HepG2 (cell line): ENCODE data around the gene LRRC25. TPM values are rescaled to one million over a fixed set of nuclear protein-coding genes. Genes with fewer than 3 reads are reported as not detected.

Source experiments
- ADNP ChIP-seq: sonication (generic); formaldehyde crosslinking; IDR thresholded peaks from 2 replicates; pipeline ENCODE4 v1.4.0; 2020; ENCODE audit warnings: missing genetic modification reagents
- ARNT2 ChIP-seq: sonication (generic); formaldehyde crosslinking; IDR thresholded peaks from 2 replicates; pipeline ENCODE4 v1.8.0; 2022; ENCODE audit warnings: mild to moderate bottlenecking, low read depth, missing genetic modification reagents, moderate library complexity
- CCAR2 ChIP-seq: fragments of 200-400 bp; formaldehyde crosslinking; optimal IDR thresholded peaks from 2 replicates; pipeline ENCODE3; 2018; ENCODE audit warnings: low read depth, mild to moderate bottlenecking, low read length, moderate library complexity
- CEBPG ChIP-seq: IDR thresholded peaks from 2 replicates; pipeline ENCODE4 v1.6.1; 2016
- CHD4 ChIP-seq: fragments of 200-600 bp; sonication (generic); IDR thresholded peaks from 2 replicates; pipeline ENCODE4 v1.7.0; 2017; ENCODE audit warnings: mild to moderate bottlenecking, low read length, borderline replicate concordance
- FOXM1 ChIP-seq: sonication (generic); formaldehyde crosslinking; IDR thresholded peaks from 2 replicates; pipeline ENCODE4 v1.5.0; 2020; ENCODE audit warnings: missing genetic modification reagents
- GATAD1 ChIP-seq: IDR thresholded peaks from 2 replicates; pipeline ENCODE4 v1.6.1; 2016; ENCODE audit warnings: missing genetic modification reagents, missing compliant biosample characterization
- GLI4 ChIP-seq: sonication (generic); formaldehyde crosslinking; IDR thresholded peaks from 2 replicates; pipeline ENCODE4 v1.5.1; 2020; ENCODE audit warnings: missing genetic modification reagents, mild to moderate bottlenecking, moderate library complexity, borderline replicate concordance
- GPBP1L1 ChIP-seq: sonication (generic); formaldehyde crosslinking; IDR thresholded peaks from 2 replicates; pipeline ENCODE4 v1.5.0; 2020; ENCODE audit warnings: mild to moderate bottlenecking, missing genetic modification reagents
- HDAC1 ChIP-seq: sonication (generic); formaldehyde crosslinking; IDR thresholded peaks from 2 replicates; pipeline ENCODE4 v1.5.1; 2020; ENCODE audit warnings: mild to moderate bottlenecking, missing genetic modification reagents
- HIVEP1 ChIP-seq: sonication (generic); formaldehyde crosslinking; IDR thresholded peaks from 2 replicates; pipeline ENCODE4 v1.4.0; 2020; ENCODE audit warnings: mild to moderate bottlenecking, missing genetic modification reagents
- IRF2 ChIP-seq: IDR thresholded peaks from 2 replicates; pipeline ENCODE4 v1.6.1; 2018; ENCODE audit warnings: missing genetic modification reagents, missing compliant biosample characterization
- NR1H2 ChIP-seq: sonication (generic); formaldehyde crosslinking; IDR thresholded peaks from 2 replicates; pipeline ENCODE4 v1.8.1; 2022; ENCODE audit warnings: low read depth, missing genetic modification reagents, borderline replicate concordance
- REXO4 ChIP-seq: sonication (generic); formaldehyde crosslinking; IDR thresholded peaks from 2 replicates; pipeline ENCODE4 v1.8.0; 2022; ENCODE audit warnings: missing genetic modification reagents, mild to moderate bottlenecking, borderline replicate concordance
- SMAD3 ChIP-seq: sonication (generic); formaldehyde crosslinking; IDR thresholded peaks from 2 replicates; pipeline ENCODE4 v1.4.0; 2020; ENCODE audit warnings: missing genetic modification reagents
- TEAD2 ChIP-seq: sonication (generic); formaldehyde crosslinking; IDR thresholded peaks from 2 replicates; pipeline ENCODE4 v1.9.0; 2021; ENCODE audit warnings: missing genetic modification reagents
- TOE1 ChIP-seq: sonication (generic); formaldehyde crosslinking; IDR thresholded peaks from 2 replicates; pipeline ENCODE4 v1.4.0; 2020; ENCODE audit warnings: mild to moderate bottlenecking, missing genetic modification reagents
- ZBTB3 ChIP-seq: sonication (generic); formaldehyde crosslinking; IDR thresholded peaks from 2 replicates; pipeline ENCODE4 v1.4.0; 2020; ENCODE audit warnings: low read depth, mild to moderate bottlenecking, moderate library complexity, missing genetic modification reagents, borderline replicate concordance
- ZNF512B ChIP-seq: sonication (generic); formaldehyde crosslinking; IDR thresholded peaks from 2 replicates; pipeline ENCODE4 v1.5.1; 2020; ENCODE audit warnings: missing genetic modification reagents, mild to moderate bottlenecking, borderline replicate concordance
- ZNF629 ChIP-seq: sonication (generic); formaldehyde crosslinking; conservative IDR thresholded peaks from 2 replicates; pipeline ENCODE4 v1.5.0; 2020; ENCODE audit warnings: missing genetic modification reagents
- ZNF709 ChIP-seq: sonication (generic); formaldehyde crosslinking; IDR thresholded peaks from 2 replicates; pipeline ENCODE4 v1.5.0; 2020; ENCODE audit warnings: mild to moderate bottlenecking, missing genetic modification reagents
- ZNF775 ChIP-seq: sonication (generic); formaldehyde crosslinking; IDR thresholded peaks from 2 replicates; pipeline ENCODE4 v1.4.0; 2020; ENCODE audit warnings: missing genetic modification reagents, mild to moderate bottlenecking, moderate library complexity, borderline replicate concordance
- polyA plus RNA-seq, 8 experiments: library from polyadenylated mRNA; depleted of rRNA in 3 of 8; stranded (reverse) in 7 of 8; unstranded in 1 of 8; fragments of >200 nt; fragmentation: Illumina TruSeq in 4 of 8; extraction: Trizol in 4 of 8; gene quantifications; 2 replicates each; pipeline versions ENCODE4 v1.2.1 to v1.2.3, GENCODE V29; 2011 to 2016; ENCODE audit warnings: low read depth in 4 of 8, missing spikeins in 1 of 8, mixed read lengths in 1 of 8; ENCODE audit not compliant: insufficient read depth in 1 of 8
- total RNA-seq, 5 experiments: library from RNA; depleted of rRNA; stranded (reverse); fragments of >200 nt; fragmentation: Illumina TruSeq; extraction: Trizol; gene quantifications; 2 replicates each; pipeline ENCODE4 v1.2.3, GENCODE V29; 2016; ENCODE audit warnings: low read depth in 1 of 5
- TF ChIP-seq, protein P1 (sequence below): IDR thresholded peaks from 2 replicates; pipeline ENCODE4 v1.6.1; 2016; ENCODE audit warnings: low read depth, borderline replicate concordance
- TF ChIP-seq, protein P2 (sequence below): sonication (generic); formaldehyde crosslinking; IDR thresholded peaks from 2 replicates; pipeline ENCODE4 v1.4.0; 2020; ENCODE audit warnings: missing genetic modification reagents

The LRRC25 gene
- total and polyA plus RNA-seq, 2 of the 13 experiments (the other 11 are each of a cell fraction or from before 2014, with no cell fraction given): 0.13 to 0.53 TPM

DNA sequence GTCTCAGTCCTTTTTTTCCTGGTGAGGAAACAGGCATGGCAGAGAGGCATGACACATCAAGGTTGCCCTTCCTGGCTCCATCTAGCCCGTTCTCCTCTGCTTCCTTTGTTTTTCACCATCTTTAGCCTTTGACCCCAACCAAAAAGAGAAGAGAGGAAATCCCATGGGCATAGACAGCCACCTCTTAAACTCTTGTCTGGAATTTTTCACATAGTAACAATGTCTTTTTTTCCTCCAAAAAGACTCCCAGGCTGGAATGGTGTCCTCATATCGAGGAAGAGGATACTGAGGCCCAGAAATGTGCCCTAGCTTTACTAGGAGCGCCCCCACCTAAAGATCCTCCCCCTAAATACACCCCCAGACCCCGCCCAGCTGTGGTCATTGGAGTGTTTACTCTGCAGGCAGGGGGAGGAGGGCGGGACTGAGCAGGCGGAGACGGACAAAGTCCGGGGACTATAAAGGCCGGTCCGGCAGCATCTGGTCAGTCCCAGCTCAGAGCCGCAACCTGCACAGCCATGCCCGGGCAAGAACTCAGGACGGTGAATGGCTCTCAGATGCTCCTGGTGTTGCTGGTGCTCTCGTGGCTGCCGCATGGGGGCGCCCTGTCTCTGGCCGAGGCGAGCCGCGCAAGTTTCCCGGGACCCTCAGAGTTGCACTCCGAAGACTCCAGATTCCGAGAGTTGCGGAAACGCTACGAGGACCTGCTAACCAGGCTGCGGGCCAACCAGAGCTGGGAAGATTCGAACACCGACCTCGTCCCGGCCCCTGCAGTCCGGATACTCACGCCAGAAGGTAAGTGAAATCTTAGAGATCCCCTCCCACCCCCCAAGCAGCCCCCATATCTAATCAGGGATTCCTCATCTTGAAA is 11.5 kb downstream of the LRRC25 start, which contains the start of gene GDF15 (continued):
- TF ChIP-seq, protein P1, sequence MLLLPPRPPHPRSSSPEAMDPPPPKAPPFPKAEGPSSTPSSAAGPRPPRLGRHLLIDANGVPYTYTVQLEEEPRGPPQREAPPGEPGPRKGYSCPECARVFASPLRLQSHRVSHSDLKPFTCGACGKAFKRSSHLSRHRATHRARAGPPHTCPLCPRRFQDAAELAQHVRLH (CRISPR knock-in tag): peak; percentile 62
- peak; percentile 96 for TF ChIP-seq ZNF775 (CRISPR knock-in tag)
- TF ChIP-seq ZBTB3 (CRISPR knock-in tag): no peak; the same call in none of the 2 replicates
- peak; percentile 43; the same call in 1 of the 2 replicates for TF ChIP-seq ZNF709
- TF ChIP-seq ZNF629: peak; percentile 70
- no peak; the same call in 1 of the 2 replicates for TF ChIP-seq ZNF512B (CRISPR knock-in tag)
- TF ChIP-seq CCAR2: peak; percentile 78
- TF ChIP-seq, protein P2, sequence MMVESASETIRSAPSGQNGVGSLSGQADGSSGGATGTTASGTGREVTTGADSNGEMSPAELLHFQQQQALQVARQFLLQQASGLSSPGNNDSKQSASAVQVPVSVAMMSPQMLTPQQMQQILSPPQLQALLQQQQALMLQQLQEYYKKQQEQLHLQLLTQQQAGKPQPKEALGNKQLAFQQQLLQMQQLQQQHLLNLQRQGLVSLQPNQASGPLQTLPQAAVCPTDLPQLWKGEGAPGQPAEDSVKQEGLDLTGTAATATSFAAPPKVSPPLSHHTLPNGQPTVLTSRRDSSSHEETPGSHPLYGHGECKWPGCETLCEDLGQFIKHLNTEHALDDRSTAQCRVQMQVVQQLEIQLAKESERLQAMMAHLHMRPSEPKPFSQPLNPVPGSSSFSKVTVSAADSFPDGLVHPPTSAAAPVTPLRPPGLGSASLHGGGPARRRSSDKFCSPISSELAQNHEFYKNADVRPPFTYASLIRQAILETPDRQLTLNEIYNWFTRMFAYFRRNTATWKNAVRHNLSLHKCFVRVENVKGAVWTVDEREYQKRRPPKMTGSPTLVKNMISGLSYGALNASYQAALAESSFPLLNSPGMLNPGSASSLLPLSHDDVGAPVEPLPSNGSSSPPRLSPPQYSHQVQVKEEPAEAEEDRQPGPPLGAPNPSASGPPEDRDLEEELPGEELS (CRISPR knock-in tag): peak; percentile 95
- peak; percentile 92 for TF ChIP-seq ADNP
- TF ChIP-seq NR1H2 (CRISPR knock-in tag): no peak
- peak; percentile 42; the same call in 1 of the 2 replicates for TF ChIP-seq CHD4
- TF ChIP-seq REXO4 (CRISPR knock-in tag): no peak
- TF ChIP-seq GATAD1 (CRISPR knock-in tag): peak; percentile 74
- TF ChIP-seq GPBP1L1: no peak
- TF ChIP-seq TEAD2 (CRISPR knock-in tag): peak; percentile 87; the same call in 1 of the 2 replicates
- TF ChIP-seq IRF2 (CRISPR knock-in tag): peak; percentile 89
- TF ChIP-seq GLI4: no peak
- peak; percentile 50; the same call in 1 of the 2 replicates for TF ChIP-seq CEBPG (CRISPR knock-in tag)
- TF ChIP-seq FOXM1 (CRISPR knock-in tag): 0 out of 2 replicates have a peak, but pooled peaks have one; percentile 64
- peak; percentile 39; the same call in 1 of the 2 replicates for TF ChIP-seq HIVEP1 (CRISPR knock-in tag)
- peak; percentile 93 for TF ChIP-seq SMAD3
- TF ChIP-seq HDAC1: peak; percentile 84
- peak; percentile 86 for TF ChIP-seq ARNT2 (CRISPR knock-in tag)
- no peak; the same call in 1 of the 2 replicates for TF ChIP-seq TOE1 (CRISPR knock-in tag)
